ENCODE measurements around the gene UBE2G2. TPM values are rescaled to one million over a fixed set of nuclear protein-coding genes. Genes with fewer than 3 reads are reported as not detected.

The UBE2G2 gene
- polyA plus RNA-seq, 1 donor = 93.3 TPM

DNA sequence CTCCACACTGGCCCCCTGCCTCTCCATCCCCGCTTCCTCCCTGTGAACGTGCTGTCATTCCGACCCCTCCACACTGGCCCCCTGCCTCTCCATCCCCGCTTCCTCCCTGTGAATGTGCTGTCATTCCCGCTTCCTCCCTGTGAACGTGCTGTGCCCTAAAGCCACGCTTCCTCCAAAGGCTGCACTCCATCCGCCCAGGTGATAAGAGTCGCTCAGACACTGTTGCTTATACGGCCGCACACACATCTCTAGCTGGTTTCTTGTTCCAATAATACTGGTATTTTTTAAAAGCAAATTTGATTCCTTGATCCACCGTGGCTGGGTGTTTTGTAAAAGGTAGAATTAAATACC, 51.0 kb downstream of the UBE2G2 start:
- DNase-seq (ENCODE audit: low read depth) = no peak

- DNase-seq (ENCODE audit: low read depth) = no peak
These were observed 51.6 kb downstream of the UBE2G2 start for GRCh38 chr21:44749759-44750674.

GRCh38 chr21:44749116-44749758, 52.4 kb downstream of the UBE2G2 start:
- DNase-seq (ENCODE audit: low read depth) = no peak

GRCh38 chr21:44748621-44749020, 53.0 kb downstream of the UBE2G2 start:
- no peak for DNase-seq (ENCODE audit: low read depth)

- no peak for DNase-seq (ENCODE audit: low read depth)
These were observed 59.0 kb downstream of the UBE2G2 start for GRCh38 chr21:44742418-44743153.

- no peak for DNase-seq (ENCODE audit: low read depth)
These were observed 59.7 kb downstream of the UBE2G2 start for GRCh38 chr21:44741921-44742320.

DNA sequence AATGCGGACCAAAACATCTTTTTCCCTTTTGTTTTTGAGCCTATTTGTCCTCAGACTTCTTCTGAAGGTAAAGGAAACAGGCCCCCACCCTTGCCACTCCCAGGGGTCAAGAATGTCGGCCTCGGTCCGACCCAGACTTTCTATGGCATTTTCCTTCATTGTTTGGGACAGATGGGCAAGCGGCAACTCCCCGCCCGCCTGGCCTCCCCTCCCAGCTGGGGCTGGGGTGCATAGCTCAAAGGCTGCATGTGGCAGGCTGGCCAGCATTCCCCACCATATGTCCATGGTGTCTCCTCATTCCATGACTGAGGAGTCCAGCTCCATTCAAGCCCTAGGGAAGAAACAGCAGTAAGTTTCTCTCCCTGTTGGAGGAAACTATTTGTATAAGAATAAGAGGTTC, 60.9 kb downstream of the UBE2G2 start:
- DNase-seq (ENCODE audit: low read depth) = no peak

DNA sequence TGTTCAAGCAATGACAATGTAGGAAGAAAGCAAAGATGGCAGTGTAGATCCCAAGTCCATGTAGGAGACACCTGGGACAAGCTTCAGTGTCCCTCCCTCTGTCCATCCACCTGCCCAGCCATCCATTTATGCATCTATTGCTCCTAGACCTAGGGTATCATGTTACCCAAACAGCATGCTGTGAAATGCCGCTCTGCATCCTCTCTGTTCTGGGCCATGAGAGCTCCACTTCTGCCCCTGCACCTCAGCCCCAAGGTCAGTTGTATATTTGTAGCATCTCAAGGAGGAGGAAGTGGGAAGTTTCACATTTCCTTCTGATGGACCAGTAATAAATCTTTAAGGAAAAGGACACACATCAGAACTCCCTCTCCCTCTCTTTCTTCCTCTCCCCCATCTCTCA, 62.3 kb downstream of the UBE2G2 start:
- no peak for DNase-seq (ENCODE audit: low read depth)

DNA sequence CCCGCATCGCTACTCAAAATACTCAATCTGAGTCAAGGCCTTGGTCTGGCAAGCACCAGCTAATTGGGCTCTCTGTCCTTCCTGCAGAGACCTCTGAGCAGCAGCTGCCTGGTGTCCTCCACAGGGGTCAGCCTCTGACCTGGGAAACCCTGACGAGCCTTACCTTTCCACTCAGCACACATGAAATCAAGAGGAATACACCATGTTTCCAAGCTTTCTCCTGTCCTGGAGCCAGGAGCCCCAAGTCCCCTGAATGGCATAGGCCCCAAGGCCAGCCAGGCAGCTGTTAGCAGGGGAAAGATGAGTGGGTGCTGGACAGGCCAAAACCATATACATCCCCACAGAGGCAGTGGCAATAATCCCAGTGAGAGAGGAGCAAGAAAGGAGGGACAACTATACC, 63.0 kb downstream of the UBE2G2 start:
- no peak for DNase-seq (ENCODE audit: low read depth)

DNA sequence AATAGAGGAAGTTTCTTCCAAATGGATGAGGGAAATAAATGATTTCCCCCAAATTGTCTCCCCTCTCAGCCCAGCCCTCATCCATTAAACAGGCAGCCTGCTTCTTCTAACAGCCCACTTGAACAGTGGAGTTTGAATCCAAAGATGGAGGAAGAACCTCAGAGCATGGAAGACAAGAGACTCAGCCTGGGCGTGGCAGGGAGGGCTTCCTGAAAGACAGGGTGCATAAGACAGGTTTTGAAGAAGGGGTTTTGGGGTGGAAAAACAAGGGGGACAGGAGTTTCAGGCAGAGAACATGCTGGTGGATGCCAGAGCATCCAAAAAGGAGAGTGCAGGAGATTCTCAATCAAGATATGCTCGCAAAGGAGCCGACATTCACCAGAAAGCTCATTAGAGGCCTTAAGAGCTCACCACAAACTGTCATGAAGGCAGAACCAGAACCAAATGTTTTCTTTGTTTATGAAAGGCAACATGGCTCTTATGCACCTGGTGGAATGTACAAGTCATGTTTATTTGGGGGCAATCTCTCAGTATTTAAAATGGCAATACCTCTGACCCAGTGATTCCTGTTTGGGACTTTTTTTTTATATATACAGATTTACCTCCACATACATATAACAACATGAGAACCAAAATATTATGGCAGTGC, 63.8 kb downstream of the UBE2G2 start:
- DNase-seq (ENCODE audit: low read depth) = no peak

- DNase-seq (ENCODE audit: low read depth) = no peak
These were observed 65.2 kb downstream of the UBE2G2 start for GRCh38 chr21:44736291-44737004.

DNA sequence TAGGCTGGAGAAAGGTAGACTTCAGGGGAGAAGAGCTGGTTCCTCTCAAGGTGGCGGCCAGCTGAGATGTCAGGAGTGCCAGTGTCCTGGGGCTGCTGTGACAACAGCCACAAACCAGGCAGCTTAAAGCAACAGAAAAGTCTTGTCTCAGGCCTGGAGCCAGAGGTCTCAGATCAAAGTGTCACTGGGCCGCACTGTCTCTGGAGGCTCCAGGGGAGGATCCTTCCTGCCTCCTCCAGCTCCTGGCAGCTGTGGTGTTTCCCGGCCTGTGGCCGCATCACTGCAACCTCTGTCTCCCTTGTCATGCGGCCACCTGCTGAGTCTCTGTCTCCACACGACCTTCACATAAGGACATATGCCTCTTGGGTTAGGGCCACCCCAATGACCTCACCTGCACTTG, 65.8 kb downstream of the UBE2G2 start:
- no peak for DNase-seq (ENCODE audit: low read depth)

DNA sequence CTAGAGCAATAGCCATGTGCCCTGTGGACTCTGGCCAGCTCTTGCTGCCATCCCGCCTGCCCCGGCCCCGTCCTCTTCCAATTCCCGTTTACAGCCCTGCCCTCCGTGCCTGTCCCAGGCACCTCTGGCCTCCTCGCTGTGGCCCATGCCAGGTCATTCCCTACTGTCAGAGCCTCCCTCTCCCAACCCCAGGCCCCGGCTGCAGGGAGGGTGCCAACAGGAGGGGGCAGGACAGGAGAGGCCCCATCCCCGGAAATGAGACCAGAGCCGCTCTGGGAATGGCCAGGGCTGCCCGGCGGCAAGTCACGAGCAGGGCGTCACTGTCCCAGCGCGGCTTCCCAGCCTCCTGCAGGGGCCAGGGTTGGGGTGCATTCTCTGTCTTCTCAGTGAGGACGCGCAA, 66.8 kb downstream of the UBE2G2 start:
- DNase-seq (ENCODE audit: low read depth) = no peak

DNA sequence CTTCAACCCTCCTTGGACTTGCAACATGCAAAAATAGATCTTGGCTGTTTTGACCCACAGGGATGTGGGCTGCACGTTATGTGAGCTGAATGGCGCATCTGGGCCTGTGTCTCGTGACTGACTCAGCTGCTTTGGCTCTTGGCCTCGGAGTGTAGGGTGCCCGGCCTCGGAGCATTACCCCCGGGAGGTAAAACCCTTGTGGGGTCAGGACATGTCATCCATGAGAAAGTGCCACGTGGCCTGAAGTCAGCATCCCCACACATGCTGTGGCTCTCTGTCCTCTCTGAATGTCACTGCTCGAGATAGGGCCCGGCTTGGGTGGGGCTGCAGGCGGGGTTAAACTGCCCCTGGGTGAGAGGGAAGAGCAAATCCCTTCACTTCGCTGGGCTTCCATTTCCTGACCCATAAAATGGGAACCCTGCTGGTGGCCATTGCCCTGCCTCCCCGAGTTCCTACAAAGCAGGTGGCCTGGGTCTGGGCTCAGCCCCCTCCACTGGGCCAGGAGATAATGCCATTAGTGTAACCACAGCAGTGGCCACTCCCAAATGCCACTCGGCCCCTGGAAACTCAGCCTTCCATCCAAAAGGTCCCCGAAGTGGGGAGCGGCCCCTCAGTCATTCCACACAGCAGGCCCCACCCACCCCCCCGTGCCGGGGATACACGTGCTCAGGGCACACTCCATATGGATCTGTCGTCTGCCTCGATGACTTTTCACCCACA, 67.4 kb downstream of the UBE2G2 start:
- no peak for DNase-seq (ENCODE audit: low read depth)

DNA sequence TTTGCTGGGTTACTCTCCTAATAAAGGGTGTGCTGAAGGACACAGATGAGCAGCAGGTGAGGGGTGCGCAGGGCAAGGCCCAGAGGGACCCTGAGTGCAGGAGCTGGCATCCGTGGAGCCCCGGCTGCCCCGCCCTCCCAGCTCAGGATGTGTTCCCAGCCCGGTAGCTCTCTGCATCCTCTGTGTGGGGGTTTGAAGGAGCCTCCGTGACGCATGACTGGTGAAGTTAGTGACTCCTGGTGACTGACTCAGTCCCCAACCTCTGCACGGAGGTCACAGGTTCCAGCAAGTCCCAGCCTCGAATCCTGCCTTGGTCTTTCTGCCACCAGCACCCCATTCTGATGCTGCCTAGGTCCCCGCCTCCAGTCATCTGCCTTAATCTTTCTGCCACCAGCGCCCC, 68.7 kb downstream of the UBE2G2 start:
- no peak for DNase-seq (ENCODE audit: low read depth)

- DNase-seq (ENCODE audit: low read depth) = no peak
These were observed 69.4 kb downstream of the UBE2G2 start for GRCh38 chr21:44732263-44732662.

GRCh38 chr21:44730951-44731579, 70.6 kb downstream of the UBE2G2 start:
- no peak for DNase-seq (ENCODE audit: low read depth)

DNA sequence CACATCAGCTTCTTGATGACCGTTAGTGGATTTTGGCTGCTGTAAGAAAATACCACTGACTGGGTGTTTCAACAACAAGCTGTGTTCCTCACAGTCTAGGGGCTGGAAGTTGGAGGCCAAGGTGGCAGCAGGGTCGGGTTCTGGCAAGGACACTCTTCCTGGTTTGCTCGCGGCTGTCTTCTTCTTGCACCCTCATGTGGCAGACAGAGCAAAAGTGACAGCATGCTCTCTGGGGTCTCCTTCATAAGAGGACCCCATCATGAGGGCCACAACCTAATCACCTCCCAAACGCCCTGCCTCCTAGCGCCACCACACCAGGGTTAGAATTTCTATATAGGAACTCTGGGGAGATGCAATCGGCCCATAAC, 71.6 kb downstream of the UBE2G2 start:
- DNase-seq (ENCODE audit: low read depth) = no peak

- DNase-seq (ENCODE audit: low read depth) = no peak
These were observed 72.1 kb downstream of the UBE2G2 start for GRCh38 chr21:44729336-44730027.

DNA sequence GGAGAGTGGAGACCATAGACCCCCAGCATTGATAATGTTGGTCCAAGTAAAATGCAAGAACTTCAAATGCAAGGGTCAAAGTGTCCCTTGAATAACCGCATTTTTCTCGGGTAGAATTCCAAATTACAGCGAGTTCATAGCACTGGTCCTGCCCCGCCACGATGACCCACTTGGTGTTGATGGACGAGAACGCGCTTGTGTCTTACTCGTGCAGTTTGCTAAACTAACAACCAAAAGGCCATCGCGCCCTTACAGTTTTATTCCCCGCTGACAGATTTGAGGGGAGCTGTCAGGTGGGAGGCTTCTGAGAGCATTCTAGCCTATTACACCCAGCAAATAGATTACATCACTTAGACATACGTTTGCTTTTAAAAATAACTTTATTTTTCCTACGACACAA, 72.9 kb downstream of the UBE2G2 start:
- DNase-seq (ENCODE audit: low read depth) = no peak

Measured in forelimb muscle (tissue), 1 donor.